A549 (cell line): ENCODE measurements around the gene IGF2R. TPM values are rescaled to one million over a fixed set of nuclear protein-coding genes. Genes with fewer than 3 reads are reported as not detected.

Source experiments
- ATAC-seq, 2 experiments: fragments of 200-7000 bp in 1 of 2; fragments of >200 bp in 1 of 2; cut with Nextera tagmentation in 1 of 2; cut with Tn5 transposase in 1 of 2; 3 replicates each; pipeline versions ENCODE4 v1.8.0 to v1.9.1; 2018 to 2020; ENCODE audit warnings: mild to moderate bottlenecking in 1 of 2, moderate library complexity in 1 of 2
- CTCF ChIA-PET: fragments of 300-600 bp; sonication (Branson Sonifier 250); formaldehyde crosslinking; extraction: SDS; loops from one replicate; lab custom pipeline; 2021; ENCODE audit warnings: antibody characterized with exemption, inconsistent platforms; lab: Yijun Ruan, JAX
- POLR2A ChIA-PET: fragments of 350-600 bp; formaldehyde crosslinking; extraction: SDS; loops from one replicate; lab custom pipeline; 2021; ENCODE audit warnings: antibody characterized with exemption, inconsistent platforms; lab: Yijun Ruan, JAX
- DNase-seq, 2 experiments: peaks; one replicate each; pipeline versions ENCODE4 v3.0.0 to v3.0.0-alpha.2; 2011 to 2016; ENCODE audit warnings: low read depth in 1 of 2, low spot score in 1 of 2
- FAIRE-seq: peaks from 2 replicates; lab custom pipeline; 2011; peaks lifted over from hg19 to GRCh38; lab: Jason Lieb, UNC
- H3K27ac ChIP-seq, 2 experiments: fragments of >200 bp; sonication (Bioruptor Twin); formaldehyde crosslinking; 3 replicates each; pipeline ENCODE4 v1.5.1; 2016 to 2017
- H3K4me1 ChIP-seq: fragments of >200 bp; sonication (Bioruptor Twin); formaldehyde crosslinking; 3 replicates; pipeline ENCODE4 v1.6.1; 2016
- H3K4me2 ChIP-seq: fragments of >200 bp; sonication (Bioruptor Twin); formaldehyde crosslinking; 3 replicates; pipeline ENCODE4 v1.6.1; 2016
- H3K4me3 ChIP-seq: fragments of >200 bp; sonication (Bioruptor Twin); formaldehyde crosslinking; 3 replicates; pipeline ENCODE4 v1.5.1; 2016
- H3K9me3 ChIP-seq: fragments of >200 bp; sonication (Bioruptor Twin); formaldehyde crosslinking; 3 replicates; pipeline ENCODE4 v1.6.1; 2016
- CBX2 ChIP-seq: fragments of 200-600 bp; sonication (generic); IDR thresholded peaks from 2 replicates; pipeline ENCODE4 v1.6.1; 2016; ENCODE audit warnings: low read depth, mild to moderate bottlenecking, borderline replicate concordance
- CHD2 ChIP-seq: fragments of 150-350 bp; IDR thresholded peaks from 2 replicates; pipeline ENCODE4 v1.6.1; 2014; ENCODE audit warnings: low read length; ENCODE audit not compliant: partially characterized antibody
- CHD4 ChIP-seq: fragments of 200-600 bp; sonication (generic); IDR thresholded peaks from 2 replicates; pipeline ENCODE4 v1.6.1; 2016; ENCODE audit warnings: antibody characterized with exemption, mild to moderate bottlenecking, borderline replicate concordance
- CTCF ChIP-seq: fragments of >200 bp; sonication (Bioruptor Twin); formaldehyde crosslinking; IDR thresholded peaks from 3 replicates; pipeline ENCODE4 v1.5.1; 2016
- FOSB ChIP-seq: fragments of 250-450 bp; sonication (Bioruptor Pico); IDR thresholded peaks from 2 replicates; pipeline ENCODE4 v1.5.0; 2020; ENCODE audit warnings: mild to moderate bottlenecking, moderate library complexity
- GATA3 ChIP-seq: IDR thresholded peaks from 2 replicates; pipeline ENCODE4 v1.6.1; 2012; ENCODE audit warnings: borderline replicate concordance
- HMGXB4 ChIP-seq: fragments of 250-450 bp; sonication (Bioruptor Pico); IDR thresholded peaks from 2 replicates; pipeline ENCODE4 v1.5.0; 2021; ENCODE audit warnings: mild to moderate bottlenecking, moderate library complexity, borderline replicate concordance
- HOXB5 ChIP-seq: fragments of 250-450 bp; sonication (Bioruptor Pico); IDR thresholded peaks from 2 replicates; pipeline ENCODE4 v1.5.0; 2020; ENCODE audit warnings: mild to moderate bottlenecking, moderate library complexity
- JUNB ChIP-seq: fragments of >200 bp; sonication (Bioruptor Twin); formaldehyde crosslinking; IDR thresholded peaks from 2 replicates; pipeline ENCODE4 v1.6.1; 2016
- MAZ ChIP-seq: fragments of 150-350 bp; IDR thresholded peaks from 2 replicates; pipeline ENCODE4 v1.6.1; 2014; ENCODE audit warnings: antibody characterized with exemption, low read depth, low read length, borderline replicate concordance
- NPAS2 ChIP-seq: fragments of 250-450 bp; sonication (Bioruptor Pico); IDR thresholded peaks from 2 replicates; pipeline ENCODE4 v1.8.0; 2022; ENCODE audit warnings: mild to moderate bottlenecking, moderate library complexity, borderline replicate concordance
- POLR2A ChIP-seq: IDR thresholded peaks from 2 replicates; pipeline ENCODE4 v1.6.1; 2012; ENCODE audit warnings: mild to moderate bottlenecking, low read length
- POLR2AphosphoS2 ChIP-seq: conservative IDR thresholded peaks from 2 replicates; pipeline ENCODE4 v1.6.1; 2012; ENCODE audit warnings: low read length, improper control_type of control experiment, inconsistent platforms
- RCOR1 ChIP-seq: fragments of 150-350 bp; IDR thresholded peaks from 2 replicates; pipeline ENCODE4 v1.6.1; 2014; ENCODE audit warnings: antibody characterized with exemption, low read length, low read depth
- RFX5 ChIP-seq: fragments of 450-650 bp; IDR thresholded peaks from 2 replicates; pipeline ENCODE4 v1.7.1; 2014; ENCODE audit warnings: antibody characterized with exemption, mild to moderate bottlenecking, moderate library complexity
- SREBF2 ChIP-seq: fragments of 450-650 bp; IDR thresholded peaks from 2 replicates; pipeline ENCODE4 v1.6.1; 2014; ENCODE audit warnings: mild to moderate bottlenecking, moderate library complexity
- ZSCAN20 ChIP-seq: fragments of 250-450 bp; sonication (Bioruptor Pico); IDR thresholded peaks from 2 replicates; pipeline ENCODE4 v1.8.0; 2022; ENCODE audit warnings: mild to moderate bottlenecking, moderate library complexity
- WGBS: methylation state at CpG from one replicate; pipeline ENCODE4 v1.1.6; 2017; ENCODE audit errors: missing lambda C conversion rate; 5-methylcytosine and 5-hydroxymethylcytosine counted together
- polyA plus RNA-seq, 4 experiments: library from polyadenylated mRNA; depleted of rRNA in 3 of 4; stranded (reverse); fragments of >200 nt; fragmentation: RNase III in 1 of 4; extraction: RNeasy Plus Mini Kit Qiagen cat#74134 plus additional on column Dnase treatment in 1 of 4; gene quantifications; 2 replicates in 3 of 4; 3 replicates in 1 of 4; pipeline ENCODE4 v1.2.3, GENCODE V29; 2011 to 2017
- TF ChIP-seq, protein P1 (sequence below): IDR thresholded peaks from 2 replicates; pipeline ENCODE4 v1.6.1; 2012; ENCODE audit warnings: low read depth, borderline replicate concordance
- TF ChIP-seq, protein P2 (sequence below): fragments of >200 bp; sonication (Bioruptor Twin); formaldehyde crosslinking; IDR thresholded peaks from 3 replicates; pipeline ENCODE4 v1.6.1; 2016
- TF ChIP-seq, protein P3 (sequence below): IDR thresholded peaks from 2 replicates; pipeline ENCODE4 v1.6.1; 2012

IGF2R gene
- polyA plus RNA-seq, 2 of the 4 experiments (the other 2 are of a cell fraction): 17.6 to 24.9 TPM

- no peak for DNase-seq
- no peak for ATAC-seq
- TF ChIP-seq MAZ (no peak), HMGXB4 (CRISPR knock-in tag) (no peak), ZSCAN20 (CRISPR knock-in tag) (no peak), HOXB5 (CRISPR knock-in tag) (no peak), POLR2AphosphoS2 (no peak), NPAS2 (no peak), CBX2 (no peak)
- H3K9me3 ChIP-seq: no peaks in the 10 kb centered on the region
- WGBS: 84% methylated on average over 4 of the region's 4 CpGs
- no peak overlapping the region for H3K27ac ChIP-seq
- no peak overlapping the region for H3K4me2 ChIP-seq
- ChIA-PET POLR2A (no interaction called here), CTCF (no interaction called here)
- FAIRE-seq: no peak
- no peak overlapping the region for H3K4me3 ChIP-seq
- H3K4me1 ChIP-seq: no peaks in the 10 kb centered on the region
Observed at GRCh38 chr6:160013987-160014868, 45.3 kb downstream of the IGF2R start.

- no peak overlapping the region for H3K4me2 ChIP-seq
- no peak for FAIRE-seq
- TF ChIP-seq CHD2 (no peak), SREBF2 (no peak)
- TF ChIP-seq, all 56 proteins: peak for 0
- Histone ChIP-seq H3K4me3 (no peak overlapping the region), H3K9me3 (no peaks in the 10 kb centered on the region), H3K27ac (no peak overlapping the region), H3K4me1 (no peaks in the 10 kb centered on the region)
- CTCF ChIA-PET: no interaction called here
- POLR2A ChIA-PET: no interaction called here
- no peak for ATAC-seq
- no peak for DNase-seq
- 49% methylated on average over 2 of the region's 2 CpGs for WGBS
Observed at GRCh38 chr6:160014869-160015182, 45.9 kb downstream of the IGF2R start.

DNA sequence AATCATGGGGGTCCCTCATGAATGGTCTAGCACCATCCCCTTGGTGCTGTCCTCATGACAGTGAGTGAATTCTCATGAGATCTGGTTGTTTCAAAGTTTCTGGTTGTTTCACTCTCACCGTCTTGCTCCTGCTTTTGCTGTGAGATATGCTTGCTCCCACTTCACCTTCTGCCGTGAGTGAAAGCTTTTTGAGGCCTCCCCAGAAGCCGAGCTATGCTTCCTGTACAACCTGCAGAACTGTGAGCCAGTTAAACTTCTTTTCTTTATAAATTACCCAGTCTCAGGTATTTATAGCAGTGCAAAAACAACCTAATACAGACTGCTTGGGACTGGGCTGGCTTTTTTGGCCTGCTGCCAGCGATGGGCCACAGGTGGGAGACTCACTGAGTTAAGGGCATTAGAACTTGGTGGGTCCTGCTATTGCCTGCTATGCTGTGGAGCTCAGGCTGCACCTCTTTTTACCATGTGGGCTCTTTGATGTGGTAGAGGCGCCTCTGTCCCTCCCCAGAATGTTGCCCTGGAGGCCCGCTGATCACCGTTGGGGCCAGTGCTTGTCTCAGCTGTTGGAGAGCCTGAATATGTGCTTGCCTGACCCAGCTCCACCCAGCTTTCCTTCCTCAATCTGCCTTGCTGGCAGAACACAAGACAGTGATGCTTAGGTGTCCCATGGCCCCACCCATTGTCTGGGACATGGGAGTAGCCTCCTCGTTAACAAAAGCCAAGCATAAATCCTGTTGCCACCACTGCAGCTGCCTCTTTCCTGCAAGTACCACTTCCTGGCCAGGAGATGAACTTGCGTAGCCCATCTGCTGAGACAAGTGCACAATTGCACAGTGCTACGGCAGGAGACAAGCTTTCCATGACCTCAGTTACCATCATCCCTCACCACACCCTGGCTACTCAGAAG, 47.1 kb downstream of the IGF2R start:
- H3K4me1 ChIP-seq: no peaks in the 10 kb centered on the region
- ChIA-PET POLR2A (no interaction called here), CTCF (interaction anchor here (0.6 to 1.4 kb wide), 2 partner anchors 18 to 180 kb away, joined by 3 to 4 read pairs; no protein-coding TSS in a partner anchor)
- no peak for ATAC-seq
- WGBS: 85% methylated on average over 7 of the region's 10 CpGs
- no peak overlapping the region for H3K4me2 ChIP-seq
- FAIRE-seq: no peak
- no peak overlapping the region for H3K4me3 ChIP-seq
- H3K27ac ChIP-seq: no peak overlapping the region
- TF ChIP-seq JUNB: no peak
- no peaks in the 10 kb centered on the region for H3K9me3 ChIP-seq
- no peak for DNase-seq

- CTCF ChIA-PET: no interaction called here
- Histone ChIP-seq H3K4me1 (no peaks in the 10 kb centered on the region), H3K4me3 (no peak overlapping the region), H3K27ac (no peak overlapping the region), H3K9me3 (no peaks in the 10 kb centered on the region), H3K4me2 (no peak overlapping the region)
- POLR2A ChIA-PET: no interaction called here
- 88% methylated on average over 1 of the region's 1 CpG for WGBS
- no peak for ATAC-seq
- no peak for DNase-seq
- no peak for FAIRE-seq
- TF ChIP-seq, protein P1, sequence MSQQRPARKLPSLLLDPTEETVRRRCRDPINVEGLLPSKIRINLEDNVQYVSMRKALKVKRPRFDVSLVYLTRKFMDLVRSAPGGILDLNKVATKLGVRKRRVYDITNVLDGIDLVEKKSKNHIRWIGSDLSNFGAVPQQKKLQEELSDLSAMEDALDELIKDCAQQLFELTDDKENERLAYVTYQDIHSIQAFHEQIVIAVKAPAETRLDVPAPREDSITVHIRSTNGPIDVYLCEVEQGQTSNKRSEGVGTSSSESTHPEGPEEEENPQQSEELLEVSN: no peak
- TF ChIP-seq, protein P2, sequence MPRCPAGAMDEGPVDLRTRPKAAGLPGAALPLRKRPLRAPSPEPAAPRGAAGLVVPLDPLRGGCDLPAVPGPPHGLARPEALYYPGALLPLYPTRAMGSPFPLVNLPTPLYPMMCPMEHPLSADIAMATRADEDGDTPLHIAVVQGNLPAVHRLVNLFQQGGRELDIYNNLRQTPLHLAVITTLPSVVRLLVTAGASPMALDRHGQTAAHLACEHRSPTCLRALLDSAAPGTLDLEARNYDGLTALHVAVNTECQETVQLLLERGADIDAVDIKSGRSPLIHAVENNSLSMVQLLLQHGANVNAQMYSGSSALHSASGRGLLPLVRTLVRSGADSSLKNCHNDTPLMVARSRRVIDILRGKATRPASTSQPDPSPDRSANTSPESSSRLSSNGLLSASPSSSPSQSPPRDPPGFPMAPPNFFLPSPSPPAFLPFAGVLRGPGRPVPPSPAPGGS: no peak
- no peak for TF ChIP-seq GATA3
- TF ChIP-seq JUNB: no peak
- no peak for TF ChIP-seq CHD4
- no peak for TF ChIP-seq POLR2A
- no peak for TF ChIP-seq HMGXB4 (CRISPR knock-in tag)
- TF ChIP-seq CTCF: no peak
- TF ChIP-seq RCOR1: no peak
- no peak for TF ChIP-seq FOSB (CRISPR knock-in tag)
- no peak for TF ChIP-seq RFX5
- TF ChIP-seq, protein P3, sequence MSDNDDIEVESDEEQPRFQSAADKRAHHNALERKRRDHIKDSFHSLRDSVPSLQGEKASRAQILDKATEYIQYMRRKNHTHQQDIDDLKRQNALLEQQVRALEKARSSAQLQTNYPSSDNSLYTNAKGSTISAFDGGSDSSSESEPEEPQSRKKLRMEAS: no peak
Observed at GRCh38 chr6:160022101-160022500, 53.2 kb downstream of the IGF2R start.
